ENCODE results near the gene TIMD4. TPM values are rescaled to one million over a fixed set of nuclear protein-coding genes. Genes with fewer than 3 reads are reported as not detected.

The TIMD4 gene
- total and polyA plus RNA-seq, 2 of the 4 experiments (the other 2 are of a cell fraction): not detected

GRCh38 chr5:156914371-156914737, 48.7 kb downstream of the TIMD4 start:
- Histone ChIP-seq H2BK15ac (ENCODE audit: low read depth, low read length) (no peak overlapping the region), H4K8ac (ENCODE audit: low read depth in 2 of 2, low read length in 2 of 2) (no peak overlapping the region), H2AFZ (replicated peaks; ENCODE audit: low read length, poor library complexity) (no peak overlapping the region), H3K27me3 (ENCODE audit: control insufficient read depth, insufficient read depth, low read length) (no peaks in the 10 kb centered on the region), H4K20me1 (ENCODE audit: insufficient read depth, low read length) (no peaks in the 10 kb centered on the region), H3K14ac (replicated peaks; ENCODE audit: low read depth, low read length) (no peak overlapping the region), H3K9ac (ENCODE audit: low read depth, low read length) (no peak overlapping the region), H3K56ac (ENCODE audit: extremely low read depth, insufficient read depth, low read length) (no peak overlapping the region), H3K4me1 (ENCODE audit: control insufficient read depth, insufficient read depth, low read length) (no peaks in the 10 kb centered on the region), H2BK120ac (ENCODE audit: low read depth, low read length) (no peak overlapping the region), H2AK9ac (replicated peaks; ENCODE audit: low read depth, low read length, poor library complexity) (no peak overlapping the region), H3K4me3 (ENCODE audit: insufficient read depth, low read depth, low read length) (no peak overlapping the region), H3K79me1 (ENCODE audit: low read depth in 1 of 2, low read length in 2 of 2) (no peaks in the 10 kb centered on the region), H3K9me3 (ENCODE audit: control insufficient read depth, insufficient read depth, low read length) (peaks cover 4% of the 10 kb centered on the region), H3K36me3 (ENCODE audit: control insufficient read depth, insufficient read depth, low read length) (no peaks in the 10 kb centered on the region), H3K4me2 (ENCODE audit: low read depth, low read length) (no peak overlapping the region), H3K18ac (ENCODE audit: low read depth, low read length) (no peak overlapping the region), H3K23ac (ENCODE audit: low read depth, low read length) (no peak overlapping the region), H3K9me1 (ENCODE audit: insufficient read depth, low read length) (no peaks in the 10 kb centered on the region), H3K27ac (ENCODE audit: insufficient read depth, low read length) (no peak overlapping the region), H4K5ac (ENCODE audit: low read depth, low read length) (no peak overlapping the region), H2AK5ac (ENCODE audit: low read depth, low read length) (no peak overlapping the region), H2BK20ac (ENCODE audit: low read depth, low read length) (no peak overlapping the region), H4K91ac (ENCODE audit: insufficient read depth, low read depth, low read length) (no peak overlapping the region), H2BK5ac (ENCODE audit: low read depth, low read length, poor library complexity, severe bottlenecking) (no peak overlapping the region), H3K4ac (ENCODE audit: low read depth, low read length) (no peak overlapping the region)
- CTCF ChIA-PET: no interaction called here
- TF ChIP-seq MAZ (IDR thresholded peaks at IDR 0.05; ENCODE audit: borderline replicate concordance, low read depth, low read length) (no peak), POLR2A (IDR thresholded peaks at IDR 0.05; ENCODE audit: low read depth, low read length) (no peak), CEBPB (IDR thresholded peaks at IDR 0.05; ENCODE audit: low read depth, low read length) (no peak), CHD1 (IDR thresholded peaks at IDR 0.05; ENCODE audit: low read depth, low read length) (no peak)
- no TSS peak for BruUV-seq (replicated peaks)
- dilution Hi-C loops (cut with HindIII; ENCODE audit: low sequenced_read_pairs, unreplicated experiment) (no loop called here), intact Hi-C loops (cut with micrococcal nuclease) (no loop called here), in situ Hi-C loops (cut with MboI; ENCODE audit: low sequenced_read_pairs) (no loop called here)
- no peak for ATAC-seq (ENCODE audit: low read depth)
- no peak for DNase-seq
- POLR2A ChIA-PET (ENCODE audit: unreplicated experiment): no interaction called here
- WGBS, 2 experiments (ENCODE audit: extremely low coverage in 2 of 2, insufficient read length in 1 of 2): no CpG with 5 or more reads among the region's 2 CpGs
